NCI-H1105 (cell line): Measurements from ENCODE around the gene IGLON5.

Experiments
- DNase-seq: peaks from one replicate; lab custom pipeline; 2025; lab: John Stamatoyannopoulos, UW

The IGLON5 gene

DNA sequence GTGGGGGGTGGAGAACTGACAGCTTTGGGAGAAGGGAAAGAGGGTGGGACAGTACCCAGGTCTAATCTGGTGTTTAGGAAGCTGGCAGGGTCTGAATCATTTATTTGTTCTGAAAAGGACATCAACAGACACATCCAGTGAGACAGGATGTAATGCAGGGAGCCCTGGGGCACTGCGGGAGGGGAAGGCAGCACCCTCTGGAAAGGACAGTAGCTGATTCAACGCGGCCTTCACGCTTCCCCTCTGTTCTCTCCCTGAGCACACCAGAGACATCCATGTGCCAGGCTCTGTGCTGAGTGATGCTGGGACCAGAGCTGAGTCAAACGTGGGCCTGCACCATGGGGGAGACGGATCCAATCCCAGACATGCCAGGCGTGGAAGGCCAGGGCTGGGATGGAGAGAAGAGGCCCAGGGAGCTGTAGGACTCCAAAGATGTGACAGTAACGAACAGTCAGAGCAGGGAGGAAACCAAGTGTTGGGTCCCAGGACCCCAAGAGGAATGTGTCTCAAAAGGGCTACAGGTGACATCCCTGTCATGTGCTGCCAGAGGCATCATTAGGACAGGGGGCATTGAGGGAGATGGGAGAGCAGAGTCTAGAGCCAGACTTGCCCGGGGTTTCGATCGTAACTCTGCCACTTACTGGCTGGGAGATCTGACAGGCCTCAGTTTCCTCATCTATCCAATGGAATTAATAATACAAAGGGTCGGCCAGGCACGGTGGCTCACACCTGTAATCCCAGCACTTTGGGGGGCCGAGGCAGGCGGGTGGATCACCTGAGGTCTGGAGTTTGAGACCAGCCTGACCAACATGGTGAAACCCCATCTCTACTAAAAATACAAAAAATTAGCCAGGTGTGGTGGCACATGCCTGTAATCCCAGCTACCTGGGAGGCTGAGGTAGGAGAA lies 53.0 kb downstream of the IGLON5 start:
- DNase-seq, result no peak

DNA sequence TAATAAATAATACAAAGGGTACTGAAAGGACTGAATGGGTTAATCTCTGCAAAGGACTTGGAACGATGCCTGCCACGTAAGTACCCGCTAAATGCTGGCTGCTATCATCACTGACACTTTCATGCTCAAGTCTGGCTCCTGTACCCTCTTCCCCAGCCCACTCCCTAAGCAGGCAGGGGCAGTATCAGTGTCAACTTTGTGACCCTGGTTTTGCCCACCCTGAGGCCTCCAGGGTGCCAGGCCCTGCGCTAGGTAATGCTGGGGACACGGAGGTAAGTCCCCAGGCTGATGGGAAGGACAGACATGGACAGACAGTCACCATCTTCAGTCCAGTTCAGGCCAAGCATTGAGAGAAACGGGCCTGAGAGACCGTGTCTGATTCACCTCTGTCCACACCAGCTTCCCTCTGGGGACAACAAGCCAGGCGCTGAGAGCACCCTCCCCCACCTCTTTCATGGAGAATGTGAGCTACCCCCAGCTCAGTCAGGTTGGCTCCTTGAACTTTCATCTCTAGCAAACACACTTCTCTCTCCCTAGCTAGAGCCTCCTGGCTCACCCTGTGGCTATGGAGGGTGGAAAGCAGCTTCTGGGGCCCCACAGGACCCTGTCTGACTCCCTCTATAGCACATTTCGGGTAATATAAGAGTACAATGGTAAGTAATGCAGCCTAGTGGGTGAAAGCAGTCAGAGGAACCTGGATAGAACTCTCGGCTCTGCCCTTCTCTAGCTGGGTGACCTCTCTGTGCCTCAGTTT lies 53.9 kb downstream of the IGLON5 start:
- no peak for DNase-seq

DNA sequence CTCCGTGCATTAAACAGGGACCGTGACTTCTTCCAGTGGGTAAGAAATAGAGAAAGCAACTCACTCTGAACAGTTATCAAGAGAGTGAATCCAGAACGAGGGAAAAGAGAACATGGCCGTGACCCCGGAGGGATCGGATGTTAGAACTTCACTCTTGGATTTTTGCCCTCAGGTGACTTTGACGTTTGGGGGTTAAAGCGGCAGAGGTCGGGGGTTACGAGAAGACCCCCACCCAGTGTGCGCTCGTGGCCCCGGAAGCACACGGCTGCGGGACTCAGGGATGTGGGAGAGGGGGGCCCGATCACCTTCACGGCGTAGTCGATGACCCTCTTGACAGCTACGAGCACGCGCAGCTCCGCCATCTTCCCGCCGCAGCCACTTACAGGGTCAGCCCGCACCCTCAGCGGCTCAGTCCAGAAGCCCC lies 54.5 kb downstream of the IGLON5 start, which contains the start of gene ETFB:
Gene ETFB (minus strand): TSS at position 424 of the 424 bp plus-strand sequence. CDS start 62 bp downstream, at position 362.
- no peak for DNase-seq

DNA sequence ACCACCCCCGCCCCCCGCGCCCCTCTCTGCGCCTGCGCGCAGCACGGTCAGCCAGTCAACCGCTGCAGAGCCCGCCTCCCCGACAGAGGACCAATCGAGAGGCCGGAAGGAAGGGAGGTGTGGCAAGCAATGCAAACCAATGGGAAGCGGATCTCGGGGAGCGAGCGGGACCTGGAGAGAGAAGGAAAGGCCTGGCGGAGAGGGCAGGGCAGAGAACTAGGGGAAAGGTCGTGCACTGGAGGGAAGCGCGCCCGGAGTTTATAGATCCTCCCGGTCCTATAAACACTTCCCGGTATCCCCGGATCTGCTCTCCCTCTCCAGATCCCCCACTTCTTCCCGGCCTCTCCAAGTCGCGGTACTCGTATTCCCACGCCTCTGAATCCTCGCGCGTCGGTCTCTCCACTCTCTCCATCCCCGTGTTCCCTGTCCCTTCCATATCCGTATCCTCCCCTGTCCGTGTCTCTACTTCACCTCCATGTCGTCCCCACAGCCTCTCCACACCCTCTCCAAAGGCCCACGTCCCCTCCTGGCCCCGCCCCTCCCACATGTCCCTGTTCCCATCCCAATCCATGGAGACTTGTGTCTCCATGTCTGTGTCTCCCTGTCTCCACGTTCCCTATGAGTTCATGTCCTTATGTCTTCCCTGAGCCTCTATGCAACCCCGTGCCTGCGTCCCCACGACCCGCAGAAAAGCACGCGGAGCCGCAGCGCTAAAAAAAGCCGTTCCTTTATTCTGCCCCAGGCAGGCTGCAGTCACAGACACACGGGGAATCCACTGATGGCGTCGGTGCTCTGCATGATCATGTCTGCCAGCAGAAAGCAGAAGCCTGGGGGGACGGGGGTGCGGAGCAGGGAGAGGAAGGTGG lies 55.2 kb downstream of the IGLON5 start:
- peak; percentile 72 for DNase-seq

GRCh38 chr19:51367255-51367564 lies 55.8 kb downstream of the IGLON5 start:
- no peak for DNase-seq

- DNase-seq, result no peak
Measured at GRCh38 chr19:51367565-51368365, 56.3 kb downstream of the IGLON5 start.

DNA sequence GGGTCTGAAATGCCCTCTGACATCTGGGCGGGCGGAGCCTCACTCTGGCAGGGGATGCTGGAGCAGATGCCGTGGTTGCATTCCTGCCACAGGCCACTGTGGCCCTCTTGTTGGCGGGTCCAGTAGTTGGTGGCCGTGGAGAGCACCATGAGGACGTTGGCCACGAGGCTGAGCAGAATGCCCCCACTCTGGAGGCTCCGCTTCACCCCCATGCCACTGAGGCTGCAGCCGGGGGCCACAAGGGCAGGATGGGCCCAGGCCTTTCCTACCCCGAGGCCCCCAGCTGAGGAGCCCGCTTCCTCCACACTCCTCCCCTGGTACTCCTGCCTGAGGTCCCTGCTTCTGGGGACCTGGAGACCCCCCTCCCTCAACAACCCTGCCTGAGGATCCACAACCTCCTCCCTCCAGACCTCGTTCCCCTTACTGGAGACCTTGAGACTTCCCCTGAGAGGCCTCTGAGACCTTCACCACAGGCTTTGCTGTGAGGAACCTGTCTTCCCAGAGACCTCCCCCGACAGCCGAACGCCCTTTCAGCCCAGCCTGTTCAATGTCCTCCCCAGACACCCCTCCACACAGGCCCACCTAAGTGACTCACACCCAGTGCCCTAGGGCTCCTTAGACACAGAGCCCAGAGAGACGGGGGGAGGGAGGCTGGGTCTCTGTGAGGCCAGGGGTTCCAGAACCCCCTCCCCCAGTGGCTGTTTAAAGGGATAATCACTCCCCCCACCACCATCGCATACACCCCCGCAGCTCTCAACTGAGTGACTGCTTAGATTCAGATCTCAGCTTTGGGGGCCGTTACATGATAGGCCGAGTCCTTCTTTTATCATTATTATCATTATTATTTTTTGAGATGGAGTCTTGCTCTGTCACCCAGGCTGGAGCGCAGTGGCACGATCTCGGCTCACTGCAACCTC lies 57.2 kb downstream of the IGLON5 start, which contains the start of gene CLDND2:
Gene CLDND2 (minus strand): TSS at position 638 of the 917 bp plus-strand sequence. CDS start 426 bp downstream, at position 212.
- no peak for DNase-seq

DNA sequence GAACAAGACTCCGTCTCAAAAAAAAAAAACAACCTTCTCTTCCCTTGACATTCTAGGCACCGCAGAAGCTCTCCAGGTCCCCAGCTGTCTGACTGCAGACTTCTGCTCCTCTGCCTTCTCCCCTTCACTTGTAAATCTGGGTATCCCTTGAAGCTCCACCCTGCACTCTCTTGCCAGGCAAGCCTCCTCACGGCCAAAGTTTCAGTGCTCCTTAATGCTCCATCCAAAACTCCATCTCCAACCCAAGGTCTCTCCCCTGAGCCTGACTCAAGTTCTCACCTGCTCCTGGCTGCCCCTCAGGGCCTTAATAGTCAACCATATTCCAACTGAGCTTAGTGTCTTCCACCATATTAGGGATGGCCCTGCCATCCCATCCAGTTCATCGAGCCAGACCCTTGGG lies 58.8 kb downstream of the IGLON5 start:
- DNase-seq, result no peak

DNA sequence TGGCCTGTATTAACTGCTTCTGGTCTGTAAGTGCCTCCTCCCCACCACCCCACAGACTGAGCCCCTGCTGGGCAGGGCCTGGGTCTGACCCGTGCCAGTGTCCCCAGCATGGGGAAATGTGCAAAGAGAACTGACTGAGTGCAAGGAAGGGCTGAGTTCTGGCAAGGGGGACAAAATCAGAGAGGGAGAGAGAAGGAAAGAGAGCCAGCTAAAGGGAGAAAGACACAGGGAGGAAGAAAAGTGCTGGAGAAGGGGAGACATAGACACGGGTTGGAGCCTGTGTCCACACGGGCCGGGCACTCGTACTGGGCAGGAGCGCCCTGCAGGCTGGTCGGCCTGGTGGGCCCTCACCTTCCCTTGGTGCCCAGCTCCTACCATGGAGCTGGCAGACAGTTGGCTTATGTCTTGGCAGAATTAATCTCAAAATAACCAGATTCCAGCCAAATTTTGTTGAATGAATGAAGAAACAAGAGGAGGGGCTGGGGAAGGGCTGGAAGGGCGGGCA lies 59.8 kb downstream of the IGLON5 start:
- DNase-seq, result no peak

- DNase-seq, result no peak
Measured at GRCh38 chr19:51372021-51372648, 60.7 kb downstream of the IGLON5 start.

- no peak for DNase-seq
Measured at GRCh38 chr19:51372649-51373504, 61.4 kb downstream of the IGLON5 start, which contains the start of gene NKG7. Gene NKG7, minus strand, starts transcription at chr19:51372654. Its CDS starts 119 bp downstream, at chr19:51372535.

DNA sequence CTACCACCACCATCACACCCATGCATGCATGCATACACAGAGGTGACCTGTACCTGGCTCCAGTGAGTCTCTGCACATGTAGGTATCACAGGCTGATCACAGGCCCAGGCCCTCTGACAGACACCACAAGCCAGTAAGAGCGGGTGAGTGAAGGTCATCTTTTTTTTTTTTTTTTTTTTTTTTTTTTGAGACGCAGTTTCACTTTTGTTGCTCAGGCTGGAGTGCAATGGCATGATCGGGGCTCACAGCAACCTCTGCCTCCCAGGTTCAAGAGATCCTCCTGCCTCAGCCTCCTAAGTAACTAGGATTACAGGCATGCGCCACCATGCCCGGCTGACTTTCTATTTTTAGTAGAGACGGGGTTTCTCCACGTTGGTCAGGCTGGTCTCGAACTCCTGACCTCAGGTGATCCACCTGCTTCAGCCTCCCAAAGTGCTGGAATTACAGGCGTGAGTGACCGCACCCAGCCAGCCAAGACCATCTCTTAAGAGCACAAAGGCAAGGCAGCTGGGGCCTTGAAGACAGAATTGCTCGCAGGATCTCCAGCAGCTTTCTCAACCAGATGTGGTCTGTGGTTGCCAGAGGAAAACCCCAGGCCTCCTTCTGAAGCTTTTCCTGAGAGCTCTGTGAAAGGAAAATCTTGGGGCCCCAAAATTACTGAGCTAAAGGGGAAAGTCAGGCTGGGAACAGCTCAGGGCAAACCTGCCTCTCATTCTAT lies 64.2 kb downstream of the IGLON5 start:
- no peak for DNase-seq

- no peak for DNase-seq
Measured at GRCh38 chr19:51377422-51377821, 66.0 kb downstream of the IGLON5 start.

- no peak for DNase-seq
Measured at GRCh38 chr19:51380379-51380778, 68.9 kb downstream of the IGLON5 start.
